Panc1 (cell line): ENCODE measurements around the gene WNK3. TPM values are rescaled to one million over a fixed set of nuclear protein-coding genes. Genes with fewer than 3 reads are reported as not detected.

Source experiments
- ATAC-seq: fragments of 200-7000 bp; cut with Tn5 transposase; 2 replicates; pipeline ENCODE4 v1.9.1; 2020; ENCODE audit warnings: mild to moderate bottlenecking, moderate library complexity
- BruUV-seq: library from RNA; stranded (reverse); fragments of 400-500 nt; replicated peaks from 2 replicates; lab custom pipeline; 2021; lab: Mats Ljungman, UMichigan
- CTCF ChIA-PET: fragments of 300-600 bp; sonication (Branson Sonifier 250); formaldehyde crosslinking; loops from one replicate; lab custom pipeline; 2022; ENCODE audit warnings: antibody characterized with exemption; lab: Charles Lee
- POLR2A ChIA-PET: fragments of 300-600 bp; sonication (Branson Sonifier 250); formaldehyde crosslinking; loops from one replicate; lab custom pipeline; 2022; ENCODE audit warnings: antibody characterized with exemption; lab: Charles Lee
- DNase-seq: peaks from one replicate; pipeline ENCODE4 v3.0.0-alpha.2; 2010; ENCODE audit warnings: low read depth, low spot score
- H3K27ac ChIP-seq: 2 replicates; pipeline ENCODE4 v1.5.1; 2011; ENCODE audit warnings: mild to moderate bottlenecking, low read length, inconsistent platforms
- H3K27me3 ChIP-seq: fragments of 200-500 bp; sonication (Bioruptor generic); 2 replicates; pipeline ENCODE4 v1.6.0; 2014; ENCODE audit warnings: low read length, inconsistent platforms; ENCODE audit not compliant: control insufficient read depth, insufficient read depth
- H3K36me3 ChIP-seq: fragments of 200-500 bp; sonication (Bioruptor generic); 2 replicates; pipeline ENCODE4 v1.5.1; 2014; ENCODE audit warnings: inconsistent platforms, mild to moderate bottlenecking, low read length, moderate library complexity; ENCODE audit not compliant: control insufficient read depth, insufficient read depth
- H3K4me1 ChIP-seq: 2 replicates; pipeline ENCODE4 v1.5.1; 2011; ENCODE audit warnings: inconsistent platforms, mild to moderate bottlenecking, low read length, moderate library complexity; ENCODE audit not compliant: control insufficient read depth, insufficient read depth
- H3K4me3 ChIP-seq, 2 experiments: 2 replicates each; pipeline ENCODE4 v1.5.1; 2011 to 2012; ENCODE audit warnings: low read depth in 2 of 2, low read length in 2 of 2, mild to moderate bottlenecking in 2 of 2, inconsistent platforms in 1 of 2, moderate library complexity in 1 of 2
- H3K9me3 ChIP-seq: fragments of 200-500 bp; sonication (Bioruptor generic); 2 replicates; pipeline ENCODE4 v1.5.1; 2014; ENCODE audit warnings: low read depth, mild to moderate bottlenecking, inconsistent platforms, low read length, moderate library complexity; ENCODE audit not compliant: control insufficient read depth, insufficient read depth
- POLR2AphosphoS5 ChIP-seq: IDR thresholded peaks from 2 replicates; pipeline ENCODE4 v1.6.1; 2012; ENCODE audit warnings: mild to moderate bottlenecking, low read depth, low read length, moderate library complexity
- SIN3A ChIP-seq: IDR thresholded peaks from 2 replicates; pipeline ENCODE4 v1.6.1; 2012; ENCODE audit warnings: low read depth, mild to moderate bottlenecking, low read length, moderate library complexity, borderline replicate concordance; ENCODE audit not compliant: insufficient read depth
- TCF7L2 ChIP-seq: IDR thresholded peaks from 2 replicates; pipeline ENCODE4 v1.6.1; 2011; ENCODE audit warnings: mild to moderate bottlenecking, low read depth, low read length, inconsistent platforms
- in situ Hi-C: cut with HindIII; loops from 2 replicates; pipeline ENCODE4 v1.10.0; 2016; ENCODE audit warnings: low sequenced_read_pairs, low pct_unique_long_range_greater_than_20kb
- intact Hi-C: fragments of 100-400 bp; cut with micrococcal nuclease; formaldehyde crosslinking; loops from one replicate; pipeline ENCODE4 v1.10.0; 2022; ENCODE audit not compliant: unreplicated experiment
- total RNA-seq: library from RNA; stranded (reverse); gene quantifications from one replicate; pipeline ENCODE4 v1.2.1, GENCODE V29; 2021; ENCODE audit not compliant: unreplicated experiment
- TF ChIP-seq, protein P1 (sequence below), 2 experiments: IDR thresholded peaks; 2 replicates each; pipeline ENCODE4 v1.6.1; 2011 to 2012; ENCODE audit warnings: low read depth in 2 of 2, control low read depth in 1 of 2, low read length in 1 of 2, mild to moderate bottlenecking in 1 of 2, moderate library complexity in 1 of 2; ENCODE audit not compliant: insufficient read depth in 1 of 2
- TF ChIP-seq, protein P2 (sequence below): fragments of 450-650 bp; IDR thresholded peaks from 2 replicates; pipeline ENCODE4 v1.5.1; 2017; ENCODE audit warnings: mild to moderate bottlenecking

The WNK3 gene
- total RNA-seq, 1 experiment from 2014 or later, result not detected

DNA sequence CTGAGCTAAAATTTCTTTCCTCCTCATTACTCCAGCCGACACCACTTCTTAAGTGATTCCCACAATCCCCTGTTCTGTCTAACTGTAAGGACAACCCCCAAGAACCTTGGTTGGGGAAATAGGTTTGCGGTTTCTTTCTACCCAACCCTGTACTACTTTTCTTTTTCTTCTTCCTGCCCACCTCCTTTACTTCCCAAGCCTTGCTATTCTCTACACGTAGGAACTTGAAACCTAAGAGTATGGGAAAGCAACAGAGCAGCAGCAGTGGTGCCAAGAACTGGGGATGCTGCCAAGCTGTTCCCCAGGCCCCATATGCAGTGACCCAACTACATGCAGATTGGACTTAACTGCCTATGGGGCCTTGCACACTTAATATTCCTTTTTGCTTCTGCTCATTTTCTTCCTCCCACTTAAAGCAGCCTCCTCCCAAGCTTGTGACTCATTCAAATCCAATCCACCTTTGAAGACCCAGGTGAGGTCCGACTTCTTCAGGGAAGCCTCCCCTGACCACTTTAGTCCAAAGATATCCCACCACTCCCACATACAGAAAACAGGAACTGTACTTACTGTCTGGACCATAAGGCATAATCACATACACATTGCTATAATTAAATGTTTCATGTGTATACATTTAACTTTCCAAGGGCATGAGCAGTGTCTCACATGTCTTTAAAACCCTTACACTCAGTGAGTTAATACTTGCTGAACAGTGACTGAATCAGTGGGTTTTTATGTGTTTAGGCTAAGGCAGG, 176.5 kb downstream of the WNK3 start:
- no peak for TF ChIP-seq TCF7L2
- TF ChIP-seq, protein P1, sequence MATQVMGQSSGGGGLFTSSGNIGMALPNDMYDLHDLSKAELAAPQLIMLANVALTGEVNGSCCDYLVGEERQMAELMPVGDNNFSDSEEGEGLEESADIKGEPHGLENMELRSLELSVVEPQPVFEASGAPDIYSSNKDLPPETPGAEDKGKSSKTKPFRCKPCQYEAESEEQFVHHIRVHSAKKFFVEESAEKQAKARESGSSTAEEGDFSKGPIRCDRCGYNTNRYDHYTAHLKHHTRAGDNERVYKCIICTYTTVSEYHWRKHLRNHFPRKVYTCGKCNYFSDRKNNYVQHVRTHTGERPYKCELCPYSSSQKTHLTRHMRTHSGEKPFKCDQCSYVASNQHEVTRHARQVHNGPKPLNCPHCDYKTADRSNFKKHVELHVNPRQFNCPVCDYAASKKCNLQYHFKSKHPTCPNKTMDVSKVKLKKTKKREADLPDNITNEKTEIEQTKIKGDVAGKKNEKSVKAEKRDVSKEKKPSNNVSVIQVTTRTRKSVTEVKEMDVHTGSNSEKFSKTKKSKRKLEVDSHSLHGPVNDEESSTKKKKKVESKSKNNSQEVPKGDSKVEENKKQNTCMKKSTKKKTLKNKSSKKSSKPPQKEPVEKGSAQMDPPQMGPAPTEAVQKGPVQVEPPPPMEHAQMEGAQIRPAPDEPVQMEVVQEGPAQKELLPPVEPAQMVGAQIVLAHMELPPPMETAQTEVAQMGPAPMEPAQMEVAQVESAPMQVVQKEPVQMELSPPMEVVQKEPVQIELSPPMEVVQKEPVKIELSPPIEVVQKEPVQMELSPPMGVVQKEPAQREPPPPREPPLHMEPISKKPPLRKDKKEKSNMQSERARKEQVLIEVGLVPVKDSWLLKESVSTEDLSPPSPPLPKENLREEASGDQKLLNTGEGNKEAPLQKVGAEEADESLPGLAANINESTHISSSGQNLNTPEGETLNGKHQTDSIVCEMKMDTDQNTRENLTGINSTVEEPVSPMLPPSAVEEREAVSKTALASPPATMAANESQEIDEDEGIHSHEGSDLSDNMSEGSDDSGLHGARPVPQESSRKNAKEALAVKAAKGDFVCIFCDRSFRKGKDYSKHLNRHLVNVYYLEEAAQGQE (IDR thresholded peaks at IDR 0.05; ENCODE audit: insufficient read depth in 1 of 2, low read depth in 2 of 2, low read length in 1 of 2), result no peak
- TF ChIP-seq SIN3A, result no peak
- TF ChIP-seq, protein P2, sequence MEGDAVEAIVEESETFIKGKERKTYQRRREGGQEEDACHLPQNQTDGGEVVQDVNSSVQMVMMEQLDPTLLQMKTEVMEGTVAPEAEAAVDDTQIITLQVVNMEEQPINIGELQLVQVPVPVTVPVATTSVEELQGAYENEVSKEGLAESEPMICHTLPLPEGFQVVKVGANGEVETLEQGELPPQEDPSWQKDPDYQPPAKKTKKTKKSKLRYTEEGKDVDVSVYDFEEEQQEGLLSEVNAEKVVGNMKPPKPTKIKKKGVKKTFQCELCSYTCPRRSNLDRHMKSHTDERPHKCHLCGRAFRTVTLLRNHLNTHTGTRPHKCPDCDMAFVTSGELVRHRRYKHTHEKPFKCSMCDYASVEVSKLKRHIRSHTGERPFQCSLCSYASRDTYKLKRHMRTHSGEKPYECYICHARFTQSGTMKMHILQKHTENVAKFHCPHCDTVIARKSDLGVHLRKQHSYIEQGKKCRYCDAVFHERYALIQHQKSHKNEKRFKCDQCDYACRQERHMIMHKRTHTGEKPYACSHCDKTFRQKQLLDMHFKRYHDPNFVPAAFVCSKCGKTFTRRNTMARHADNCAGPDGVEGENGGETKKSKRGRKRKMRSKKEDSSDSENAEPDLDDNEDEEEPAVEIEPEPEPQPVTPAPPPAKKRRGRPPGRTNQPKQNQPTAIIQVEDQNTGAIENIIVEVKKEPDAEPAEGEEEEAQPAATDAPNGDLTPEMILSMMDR, result no peak
- TF ChIP-seq POLR2AphosphoS5, result no peak
- Histone ChIP-seq H3K9me3 (no peaks in the 10 kb centered on the region), H3K36me3 (no peaks in the 10 kb centered on the region; the same call in none of the 2 replicates), H3K4me1 (peaks cover 26% of the 10 kb centered on the region), H3K4me3 (peak overlapping the region; percentile 56 to 67), H3K27ac (peak overlapping the region; percentile 93), H3K27me3 (no peaks in the 10 kb centered on the region)
- intact Hi-C loops, result no loop called here
- TSS peak; percentile 51 for BruUV-seq
- in situ Hi-C loops, result no loop called here
- ChIA-PET CTCF (interaction anchor here (0.6 kb wide), 2 partner anchors 157 to 1407 kb away, joined by 3 read pairs; no protein-coding TSS in a partner anchor), POLR2A (no interaction called here)
- no peak for DNase-seq
- ATAC-seq, result no peak

DNA sequence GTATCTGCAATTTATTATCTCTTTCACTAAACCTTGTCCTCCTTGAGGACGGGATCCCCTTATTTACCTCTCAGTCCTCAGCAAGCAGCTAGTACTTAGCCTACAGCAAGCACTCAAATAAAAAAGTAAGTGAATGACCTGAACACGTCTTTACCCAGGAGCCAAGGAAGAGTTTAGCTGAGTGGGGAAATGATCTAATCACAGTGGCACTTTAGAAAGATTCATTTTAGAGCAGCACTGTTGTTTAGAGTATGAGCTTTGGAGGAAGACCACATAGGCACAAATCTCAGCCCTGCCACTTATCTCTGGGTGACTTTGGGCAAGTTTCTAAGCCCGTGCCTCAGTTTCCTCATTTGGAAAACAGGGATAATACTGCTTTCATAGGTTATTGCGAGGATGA, 177.4 kb downstream of the WNK3 start:
- no peaks in the 10 kb centered on the region; the same call in none of the 2 replicates for H3K36me3 ChIP-seq
- H3K4me1 ChIP-seq, result peaks cover 26% of the 10 kb centered on the region
- in situ Hi-C loops (no loop called here), intact Hi-C loops (no loop called here)
- POLR2A ChIA-PET, result no interaction called here
- CTCF ChIA-PET, result no interaction called here
- H3K27me3 ChIP-seq, result no peaks in the 10 kb centered on the region
- no TSS peak for BruUV-seq
- DNase-seq (no peak), ATAC-seq (no peak)
- TF ChIP-seq TCF7L2 (no peak), SIN3A (no peak), POLR2AphosphoS5 (no peak)
- TF ChIP-seq, protein P1 (IDR thresholded peaks at IDR 0.05; ENCODE audit: insufficient read depth in 1 of 2, low read depth in 2 of 2, low read length in 1 of 2), result no peak
- TF ChIP-seq, protein P2, result no peak
- peak overlapping the region; percentile 93 for H3K27ac ChIP-seq
- peak overlapping the region; percentile 56 to 67 for H3K4me3 ChIP-seq
- no peaks in the 10 kb centered on the region for H3K9me3 ChIP-seq
